Right lung (tissue), 5 donors: ENCODE measurements around the gene FSTL4. TPM values are rescaled to one million over a fixed set of nuclear protein-coding genes. Genes with fewer than 3 reads are reported as not detected.
"Not testable (repeated sequence)": the region's sequence is repeated elsewhere in the genome, so short reads cannot be mapped to it uniquely, and the experiment has no call there.

Experiments used
- DNase-seq, 2 donors: peaks; one replicate each; pipeline ENCODE4 v3.0.0-alpha.2; 2013
- polyA plus RNA-seq, 5 donors: library from polyadenylated mRNA; unstranded; fragments of 120-200 nt; gene quantifications; one replicate each; pipeline versions ENCODE4 v1.2.1 to v1.2.3, GENCODE V29; 2013; ENCODE audit warnings: inconsistent platforms in 1 of 5, low replicate concordance in 1 of 5; ENCODE audit not compliant: insufficient read length in 5 of 5, insufficient read depth in 1 of 5

FSTL4 gene
- polyA plus RNA-seq, 5 donors: 0.14 to 0.27 (median 0.19) TPM; not detected in 1

DNA sequence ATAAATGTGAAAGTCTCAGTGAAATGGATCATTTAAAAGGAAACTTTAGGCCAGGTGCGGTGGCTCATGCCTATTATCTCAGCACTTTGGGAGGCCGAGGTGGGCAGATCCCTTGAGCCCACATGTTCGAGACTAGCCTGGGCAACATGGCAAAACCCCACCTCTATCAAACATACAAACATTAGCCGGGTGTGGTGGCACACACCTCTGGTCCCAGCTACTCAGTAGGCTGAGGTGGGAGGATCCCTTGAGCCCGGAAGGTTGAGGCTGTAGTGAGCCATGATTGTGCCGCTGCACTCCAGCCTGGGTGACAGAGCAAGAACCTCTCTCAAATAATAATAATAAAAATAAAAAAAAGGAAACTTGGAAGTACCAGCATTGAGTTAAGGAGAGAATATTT, 384.4 kb downstream of the FSTL4 start:
- no peak for DNase-seq

GRCh38 chr5:133227082-133227481, 385.3 kb downstream of the FSTL4 start:
- DNase-seq: no peak

DNA sequence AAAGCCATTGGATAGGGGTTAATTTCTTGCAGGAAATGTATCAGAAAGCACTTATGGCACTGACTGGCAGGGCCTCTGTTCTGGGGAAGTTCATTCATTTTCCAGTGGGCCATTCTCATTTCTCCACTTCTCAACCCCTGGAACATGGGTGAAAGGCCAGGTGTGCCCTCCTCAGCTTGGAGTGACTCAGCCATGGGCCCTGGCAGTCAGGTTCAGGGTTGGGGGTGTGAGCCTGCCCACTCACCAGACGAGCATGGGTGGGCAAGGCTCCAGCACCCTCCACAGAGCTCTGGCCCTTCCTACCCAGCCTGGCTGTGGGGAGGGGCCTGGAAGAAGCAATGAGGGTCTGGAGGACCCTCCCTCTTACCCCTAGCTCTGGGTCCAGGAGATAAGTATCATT, 386.2 kb downstream of the FSTL4 start:
- DNase-seq: no peak

- DNase-seq: no peak
Measured at GRCh38 chr5:133225671-133226152, 386.6 kb downstream of the FSTL4 start.

DNA sequence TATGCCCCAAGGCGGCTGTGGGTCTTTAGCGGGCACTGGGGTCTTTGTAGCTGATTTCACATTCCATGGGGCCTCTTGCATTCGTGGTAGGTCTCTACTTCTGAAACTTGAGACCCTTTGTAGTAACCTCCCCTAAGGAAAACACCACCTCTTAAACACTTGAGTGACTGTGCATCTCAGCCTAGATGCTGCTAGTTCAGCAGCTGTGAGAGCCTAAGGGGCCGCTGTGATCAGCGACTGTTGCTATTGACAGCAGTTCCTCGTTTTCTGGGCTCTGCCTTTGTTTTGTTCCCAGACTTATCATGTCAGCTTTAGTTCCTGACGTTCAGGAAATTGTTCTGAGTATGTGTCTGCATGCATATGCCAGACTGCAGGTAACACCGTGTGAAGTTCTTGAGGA, 389.4 kb downstream of the FSTL4 start:
- no peak for DNase-seq

- DNase-seq: no peak
Measured at GRCh38 chr5:133222521-133222920, 389.8 kb downstream of the FSTL4 start.

GRCh38 chr5:133222040-133222439, 390.3 kb downstream of the FSTL4 start:
- DNase-seq: no peak

DNA sequence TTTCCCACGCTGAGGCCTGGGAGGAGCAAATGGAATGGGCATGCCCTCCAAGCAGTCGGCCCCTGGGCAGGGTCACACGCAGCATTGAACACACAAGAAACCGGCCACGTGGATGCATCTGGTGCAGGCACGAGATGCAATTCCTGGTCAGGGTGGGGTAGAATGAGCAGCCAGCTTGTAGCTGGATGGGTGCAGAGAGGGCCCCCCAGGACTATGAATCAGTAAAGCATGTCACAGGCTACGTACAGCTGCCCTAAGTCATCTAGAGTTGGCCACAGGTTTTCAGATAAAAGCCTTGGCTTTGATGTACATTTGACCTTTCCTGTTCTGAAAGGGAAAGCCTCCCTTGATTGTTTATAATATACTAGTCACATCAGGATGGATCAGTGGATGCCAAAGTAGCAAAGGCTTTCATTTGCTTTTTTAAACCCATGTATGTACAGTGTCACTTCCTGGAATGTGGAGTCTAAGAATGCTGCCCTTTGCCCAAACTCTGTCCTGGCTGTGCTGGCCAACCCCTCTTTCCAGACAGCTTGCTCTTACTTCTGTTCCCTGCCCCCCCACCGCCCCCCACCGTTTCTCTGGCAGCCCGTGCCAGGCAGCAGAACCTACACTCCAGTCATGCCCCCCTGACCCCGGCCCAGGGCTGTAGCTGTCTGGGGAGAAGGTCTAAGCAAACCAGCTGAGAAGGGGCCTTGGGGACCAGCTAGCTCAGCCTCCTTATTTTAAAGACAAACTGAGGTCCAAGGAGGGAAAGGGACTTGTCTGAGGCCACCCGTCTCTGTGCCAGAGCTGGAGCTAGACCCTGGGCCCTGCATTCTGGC, 391.3 kb downstream of the FSTL4 start:
- no peak for DNase-seq

DNA sequence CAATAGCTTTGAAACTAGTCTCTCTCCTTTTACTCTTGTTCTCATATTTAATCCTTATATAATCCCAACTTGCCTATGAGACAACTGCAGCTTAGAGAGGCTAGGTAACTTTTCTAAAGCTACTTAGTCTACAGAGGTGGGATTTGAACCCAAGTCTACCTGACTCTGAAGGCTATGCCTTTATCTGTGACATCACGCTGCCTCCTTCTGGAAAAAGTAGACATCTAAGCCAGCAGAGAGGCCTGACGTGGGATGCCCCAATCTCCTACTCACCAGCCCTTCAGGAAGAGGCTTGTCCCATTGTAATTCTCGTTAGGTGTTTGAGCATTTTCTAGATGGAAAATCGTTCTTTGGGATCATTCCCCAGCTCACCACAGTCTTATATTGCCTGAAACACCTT, 393.0 kb downstream of the FSTL4 start:
- no peak for DNase-seq

DNA sequence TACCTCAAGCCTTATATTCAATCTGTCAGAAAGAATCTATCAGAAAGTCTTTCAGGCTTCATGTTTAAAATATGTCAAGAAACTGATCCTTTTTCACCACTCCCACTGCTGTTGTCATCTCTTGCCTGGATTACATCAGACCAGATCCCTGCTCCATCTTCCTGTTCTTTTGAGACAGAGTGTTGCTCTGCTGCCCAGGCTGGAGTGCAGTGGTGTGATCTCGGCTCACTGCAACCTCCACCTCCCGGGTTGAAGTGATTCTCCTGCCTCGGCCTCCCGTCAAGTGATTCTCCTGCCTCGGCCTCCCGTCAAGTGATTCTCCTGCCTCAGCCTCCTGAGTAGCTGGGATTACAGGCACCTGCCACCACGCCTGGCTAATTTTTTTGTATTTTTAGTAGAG, 396.2 kb downstream of the FSTL4 start:
- DNase-seq: not testable (repeated sequence)

GRCh38 chr5:133214153-133214820, 398.1 kb downstream of the FSTL4 start:
- DNase-seq: no peak

DNA sequence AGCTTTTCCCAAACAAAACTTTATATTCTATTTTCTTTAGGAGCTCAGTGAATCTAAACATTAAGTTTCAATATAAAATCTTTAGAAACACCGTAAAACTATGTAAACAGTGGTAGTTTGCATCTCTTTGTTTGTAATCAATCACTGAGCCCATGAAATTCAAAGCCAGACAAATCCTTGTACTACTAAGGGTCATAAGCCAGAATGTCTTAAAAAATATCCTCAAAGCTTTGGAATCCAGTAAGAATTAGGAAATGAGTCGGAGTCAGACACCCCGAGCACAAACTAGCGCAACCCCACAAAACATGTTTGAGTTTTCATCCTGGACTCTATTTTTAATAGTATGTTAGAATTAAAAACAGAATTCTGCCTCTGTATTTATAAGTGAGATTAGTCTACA, 406.7 kb downstream of the FSTL4 start:
- DNase-seq: no peak

DNA sequence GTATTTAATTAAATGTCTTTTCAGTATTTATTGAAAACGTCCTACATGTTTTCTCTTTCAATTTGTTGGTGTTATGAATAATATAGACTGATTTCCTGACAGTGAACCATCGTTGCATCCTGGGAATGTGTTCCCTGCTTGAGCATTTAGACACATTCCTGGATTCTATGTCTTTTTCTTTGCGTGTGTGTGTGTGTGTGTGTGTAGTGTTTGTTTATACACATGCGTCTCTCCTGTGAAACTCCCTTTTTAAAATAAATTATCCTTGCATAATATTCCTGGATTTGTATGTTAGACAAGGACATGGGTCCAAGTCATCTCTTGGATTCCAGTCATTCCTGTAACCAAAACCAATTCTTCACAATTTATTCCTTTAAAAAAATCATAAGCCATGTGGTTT, 407.1 kb downstream of the FSTL4 start:
- DNase-seq: no peak

GRCh38 chr5:133203317-133204305, 408.7 kb downstream of the FSTL4 start:
- DNase-seq: no peak

DNA sequence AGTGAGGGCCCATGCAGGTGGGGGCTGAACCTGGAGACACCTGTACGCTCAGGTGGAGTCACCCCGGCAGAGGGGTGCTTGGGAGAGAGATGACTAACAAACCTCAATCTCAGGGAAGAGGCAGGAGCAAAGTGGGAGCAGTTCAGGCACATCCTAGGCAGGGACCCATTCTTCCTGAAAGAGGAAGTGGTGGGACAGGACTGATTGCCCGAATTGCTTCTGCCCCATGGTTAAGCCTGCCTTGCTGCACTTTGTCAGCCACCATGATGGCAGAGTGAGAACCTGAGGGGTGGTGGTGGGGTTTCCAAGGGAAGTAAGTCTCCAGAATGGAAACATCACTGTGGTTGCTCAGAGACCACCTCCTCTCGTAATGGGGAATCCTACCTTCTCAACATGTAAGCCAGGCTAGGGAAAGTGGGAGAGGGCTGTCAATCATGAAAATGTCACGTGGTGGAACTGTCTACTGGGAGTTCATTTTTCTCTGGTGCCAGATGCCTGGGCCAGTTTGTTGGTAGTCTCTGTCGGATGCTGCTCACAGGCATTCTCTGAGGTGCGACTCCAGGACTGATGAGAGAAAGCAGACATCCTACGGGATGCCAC, 410.2 kb downstream of the FSTL4 start:
- no peak for DNase-seq

GRCh38 chr5:133201310-133201709, 411.0 kb downstream of the FSTL4 start:
- DNase-seq: no peak

DNA sequence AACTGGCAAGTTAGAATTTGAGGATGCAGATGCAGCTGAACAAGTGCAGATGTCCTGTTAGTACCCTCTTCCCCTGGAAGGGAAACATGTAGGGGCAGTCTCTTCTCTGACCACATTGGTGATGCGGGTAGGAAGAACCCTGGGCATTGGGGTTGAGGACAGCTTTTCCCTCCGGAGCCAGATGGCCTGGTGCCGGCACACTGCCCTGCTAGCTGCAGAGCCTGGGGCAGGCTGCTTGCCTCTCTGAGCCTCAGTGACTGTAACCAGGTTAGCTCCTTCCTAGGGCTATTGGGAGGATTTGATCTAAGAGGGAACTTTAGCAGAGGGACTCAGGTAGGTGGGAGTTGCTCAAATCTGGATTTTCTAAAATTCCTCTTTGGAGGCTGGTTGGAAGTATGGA, 412.1 kb downstream of the FSTL4 start:
- no peak for DNase-seq

GRCh38 chr5:133199417-133200178, 412.7 kb downstream of the FSTL4 start:
- DNase-seq: no peak

DNA sequence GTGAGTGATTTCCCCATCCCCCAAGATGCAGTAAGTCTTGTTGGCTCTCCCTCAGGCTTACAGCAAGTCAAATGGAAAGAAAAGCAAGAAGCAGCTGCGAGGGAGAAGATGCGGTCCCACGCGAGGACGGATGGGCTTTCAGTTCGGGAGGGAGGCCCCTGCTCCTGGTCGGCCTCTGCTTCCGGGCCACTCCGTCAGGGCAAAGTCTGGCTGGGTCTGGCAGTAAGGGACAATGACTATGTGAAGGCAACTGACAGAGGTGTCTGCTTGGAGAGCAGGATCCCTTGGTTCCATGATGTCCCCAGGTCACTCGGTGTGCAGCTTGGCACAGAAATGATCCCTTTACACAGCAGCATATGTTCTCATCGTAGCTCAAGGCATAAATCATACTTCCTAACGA, 413.8 kb downstream of the FSTL4 start:
- no peak for DNase-seq

- DNase-seq: no peak
Measured at GRCh38 chr5:133196441-133197085, 415.8 kb downstream of the FSTL4 start.
